K562 (cell line): ENCODE results near the gene TMOD3. TPM values are rescaled to one million over a fixed set of nuclear protein-coding genes. Genes with fewer than 3 reads are reported as not detected.
"Not testable (repeated sequence)": the region's sequence is repeated elsewhere in the genome, so short reads cannot be mapped to it uniquely, and the experiment has no call there.

Experiments used
- ATAC-seq: fragments of 200-7000 bp; cut with Tn5 transposase; 3 replicates; pipeline ENCODE4 v1.9.1; 2020; ENCODE audit warnings: moderate library complexity
- BruUV-seq: library from RNA; stranded (reverse); fragments of 400-500 nt; replicated peaks from 2 replicates; lab custom pipeline; 2021; lab: Mats Ljungman, UMichigan
- CTCF ChIA-PET: fragments of 300-600 bp; formaldehyde crosslinking; extraction: SDS; loops from one replicate; lab custom pipeline; 2021; ENCODE audit warnings: low intra/inter-chr PET ratio; lab: Yijun Ruan, JAX
- POLR2A ChIA-PET: fragments of 300-600, 350-650 bp; sonication (Branson Sonifier 250); formaldehyde crosslinking; extraction: SDS; loops from one replicate; lab custom pipeline; 2021; ENCODE audit warnings: antibody characterized with exemption, inconsistent platforms; lab: Yijun Ruan, JAX
- DNase-seq, 4 experiments: peaks; one replicate each; pipeline versions ENCODE4 v3.0.0 to v3.0.0-alpha.2; 2011 to 2018; ENCODE audit warnings: low spot score in 3 of 4, mixed read lengths in 3 of 4; ENCODE audit errors: extremely low read depth in 1 of 4
- FAIRE-seq: peaks from 2 replicates; lab custom pipeline; 2011; peaks lifted over from hg19 to GRCh38; lab: Jason Lieb, UNC
- H2AFZ ChIP-seq: 2 replicates; pipeline ENCODE4 v1.6.0; 2011; ENCODE audit warnings: low read depth, low read length, control low read depth, inconsistent platforms
- H3K27ac ChIP-seq: fragments of 200-600 bp; 3 replicates; pipeline ENCODE4 v1.8.0; 2011; ENCODE audit warnings: low read depth, mild to moderate bottlenecking, control low read depth, inconsistent platforms, low read length, moderate library complexity, mixed read lengths; ENCODE audit errors: extremely low read depth
- H3K27me3 ChIP-seq, 2 experiments: fragments of 300-600 bp in 1 of 2; 2 replicates in 1 of 2; 3 replicates in 1 of 2; pipeline versions ENCODE4 v1.6.0 to v1.8.0; 2011; ENCODE audit warnings: inconsistent platforms in 2 of 2, low read length in 2 of 2, mild to moderate bottlenecking in 1 of 2, mixed read lengths in 1 of 2, moderate library complexity in 1 of 2; ENCODE audit not compliant: control insufficient read depth in 2 of 2, insufficient read depth in 2 of 2
- H3K36me3 ChIP-seq: fragments of 300-600 bp; 3 replicates; pipeline ENCODE4 v1.8.0; 2011; ENCODE audit warnings: mild to moderate bottlenecking, low read length, inconsistent platforms; ENCODE audit not compliant: control insufficient read depth, insufficient read depth
- H3K4me1 ChIP-seq, 2 experiments: fragments of 200-600 bp in 1 of 2; replicated peaks in 1 of 2; 2 replicates in 1 of 2; 3 replicates in 1 of 2; pipeline versions ENCODE4 v1.5.1 to v1.8.0; 2011; ENCODE audit warnings: inconsistent platforms in 2 of 2, low read length in 2 of 2, mild to moderate bottlenecking in 1 of 2, mixed read lengths in 1 of 2, moderate library complexity in 1 of 2; ENCODE audit not compliant: control insufficient read depth in 2 of 2, insufficient read depth in 2 of 2
- H3K4me2 ChIP-seq: 2 replicates; pipeline ENCODE4 v1.6.1; 2011; ENCODE audit warnings: low read length, control low read depth, inconsistent platforms, mixed read lengths; ENCODE audit not compliant: insufficient read depth
- H3K4me3 ChIP-seq: fragments of 200-600 bp; sonication (generic), shearing (Covaris generic); 2 replicates; pipeline ENCODE4 v1.5.1; 2016; ENCODE audit warnings: control low read depth, inconsistent platforms
- H3K79me2 ChIP-seq: fragments of 200-600 bp; 3 replicates; pipeline ENCODE4 v1.8.0; 2011; ENCODE audit warnings: low read length, inconsistent platforms; ENCODE audit not compliant: control insufficient read depth, insufficient read depth
- H3K9ac ChIP-seq, 2 experiments: 2 replicates each; pipeline versions ENCODE4 v1.6.0 to v1.6.1; 2011; ENCODE audit warnings: low read depth in 2 of 2, low read length in 2 of 2, control low read depth in 1 of 2, inconsistent platforms in 1 of 2, mild to moderate bottlenecking in 1 of 2, mixed read lengths in 1 of 2; ENCODE audit not compliant: insufficient read depth in 1 of 2
- H3K9me1 ChIP-seq: one replicate; pipeline ENCODE4 v1.6.0; 2011; ENCODE audit warnings: inconsistent platforms, mild to moderate bottlenecking, low read length, moderate library complexity; ENCODE audit not compliant: control insufficient read depth, insufficient read depth
- H3K9me3 ChIP-seq: replicated peaks from 2 replicates; pipeline ENCODE4 v1.5.1; 2011; ENCODE audit warnings: low read depth, low read length, inconsistent platforms; ENCODE audit not compliant: control insufficient read depth, insufficient read depth
- H4K20me1 ChIP-seq: replicated peaks from 2 replicates; pipeline ENCODE4 v1.6.1; 2011; ENCODE audit warnings: low read length, inconsistent platforms, mixed read lengths; ENCODE audit not compliant: control insufficient read depth, insufficient read depth
- CBFA2T2 ChIP-seq: fragments of 450-650 bp; conservative IDR thresholded peaks from 2 replicates; pipeline ENCODE4 v1.6.1; 2017; ENCODE audit warnings: mild to moderate bottlenecking
- MAZ ChIP-seq, 2 experiments: fragments of 450-650 bp in 1 of 2; sonication (generic) in 1 of 2; formaldehyde crosslinking; IDR thresholded peaks in 1 of 2; conservative IDR thresholded peaks in 1 of 2; 2 replicates each; pipeline versions ENCODE4 v1.4.0 to v1.5.0; 2020; ENCODE audit warnings: mild to moderate bottlenecking in 1 of 2, missing genetic modification reagents in 1 of 2
- POLR2AphosphoS2 ChIP-seq: IDR thresholded peaks from 2 replicates; pipeline ENCODE4 v1.6.1; 2012; ENCODE audit warnings: low read length, improper control_type of control experiment
- STAG1 ChIP-seq: sonication (generic); formaldehyde crosslinking; IDR thresholded peaks from 2 replicates; pipeline ENCODE4 v1.5.0; 2020; ENCODE audit warnings: missing genetic modification reagents, borderline replicate concordance
- TSHZ1 ChIP-seq: fragments of 250-450 bp; sonication (Bioruptor Pico); IDR thresholded peaks from 2 replicates; pipeline ENCODE4 v1.4.0; 2020; ENCODE audit warnings: mild to moderate bottlenecking, moderate library complexity
- ZNF707 ChIP-seq: fragments of 250-450 bp; sonication (Bioruptor Pico); conservative IDR thresholded peaks from 2 replicates; pipeline ENCODE4 v1.8.0; 2022; ENCODE audit warnings: inconsistent platforms, mild to moderate bottlenecking, moderate library complexity
- WGBS: fragments of 100-300 bp; shearing (Covaris generic); methylation state at CpG from one replicate; pipeline ENCODE4 v1.1.6; 2016; ENCODE audit warnings: low coverage, mixed read lengths; ENCODE audit not compliant: insufficient coverage; ENCODE audit errors: missing lambda C conversion rate; 5-methylcytosine and 5-hydroxymethylcytosine counted together
- in situ Hi-C: fragments of 300-500 bp; cut with MboI; formaldehyde crosslinking; loops from 4 replicates; pipeline ENCODE4 v1.15.0; 2018; ENCODE audit warnings: inconsistent platforms, mixed read lengths
- intact Hi-C: fragments of 100-400 bp; cut with micrococcal nuclease; formaldehyde crosslinking; loops from 2 replicates; pipeline ENCODE4 v1.14.2; 2022
- polyA plus RNA-seq, 8 experiments: library from polyadenylated mRNA; depleted of rRNA in 4 of 8; stranded (reverse) in 5 of 8; unstranded in 3 of 8; fragments of >200 nt; fragmentation: Nextera tagmentation in 2 of 8; fragmentation: Illumina TruSeq in 1 of 8; extraction: Ambion mirVana in 2 of 8; extraction: Trizol in 1 of 8; gene quantifications; 2 replicates each; pipeline versions ENCODE4 v1.2.1 to v1.2.3, GENCODE V29; 2011 to 2014; ENCODE audit warnings: inconsistent platforms in 1 of 8, missing spikeins in 1 of 8
- total RNA-seq, 7 experiments: library from RNA; depleted of rRNA in 6 of 7; stranded (reverse); fragments of >200 nt in 6 of 7; fragmentation: Illumina TruSeq in 2 of 7; extraction: Trizol in 2 of 7; gene quantifications; 2 replicates each; pipeline versions ENCODE4 v1.2.1 to v1.2.3, GENCODE V29; 2011 to 2021; ENCODE audit warnings: low replicate concordance in 1 of 7
- TF ChIP-seq, protein P1 (sequence below): fragments of 450-650 bp; IDR thresholded peaks from 2 replicates; pipeline ENCODE4 v1.6.1; 2016; ENCODE audit warnings: mild to moderate bottlenecking

TMOD3 gene
- total and polyA plus RNA-seq, 9 of the 15 experiments (the other 6 are each of a cell fraction or from before 2014, with no cell fraction given), result 6.8 to 45.0 (median 30.9) TPM

GRCh38 chr15:51782357-51782896, 47.0 kb upstream of the TMOD3 start (continued):
- TF ChIP-seq, protein P1, sequence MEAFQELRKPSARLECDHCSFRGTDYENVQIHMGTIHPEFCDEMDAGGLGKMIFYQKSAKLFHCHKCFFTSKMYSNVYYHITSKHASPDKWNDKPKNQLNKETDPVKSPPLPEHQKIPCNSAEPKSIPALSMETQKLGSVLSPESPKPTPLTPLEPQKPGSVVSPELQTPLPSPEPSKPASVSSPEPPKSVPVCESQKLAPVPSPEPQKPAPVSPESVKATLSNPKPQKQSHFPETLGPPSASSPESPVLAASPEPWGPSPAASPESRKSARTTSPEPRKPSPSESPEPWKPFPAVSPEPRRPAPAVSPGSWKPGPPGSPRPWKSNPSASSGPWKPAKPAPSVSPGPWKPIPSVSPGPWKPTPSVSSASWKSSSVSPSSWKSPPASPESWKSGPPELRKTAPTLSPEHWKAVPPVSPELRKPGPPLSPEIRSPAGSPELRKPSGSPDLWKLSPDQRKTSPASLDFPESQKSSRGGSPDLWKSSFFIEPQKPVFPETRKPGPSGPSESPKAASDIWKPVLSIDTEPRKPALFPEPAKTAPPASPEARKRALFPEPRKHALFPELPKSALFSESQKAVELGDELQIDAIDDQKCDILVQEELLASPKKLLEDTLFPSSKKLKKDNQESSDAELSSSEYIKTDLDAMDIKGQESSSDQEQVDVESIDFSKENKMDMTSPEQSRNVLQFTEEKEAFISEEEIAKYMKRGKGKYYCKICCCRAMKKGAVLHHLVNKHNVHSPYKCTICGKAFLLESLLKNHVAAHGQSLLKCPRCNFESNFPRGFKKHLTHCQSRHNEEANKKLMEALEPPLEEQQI, result 0 out of 2 replicates have a peak, but pooled peaks have one; percentile 36
- TF ChIP-seq STAG1 (CRISPR knock-in tag), result peak; percentile 24; the same call in 1 of the 2 replicates
- no peak for TF ChIP-seq POLR2AphosphoS2

DNA sequence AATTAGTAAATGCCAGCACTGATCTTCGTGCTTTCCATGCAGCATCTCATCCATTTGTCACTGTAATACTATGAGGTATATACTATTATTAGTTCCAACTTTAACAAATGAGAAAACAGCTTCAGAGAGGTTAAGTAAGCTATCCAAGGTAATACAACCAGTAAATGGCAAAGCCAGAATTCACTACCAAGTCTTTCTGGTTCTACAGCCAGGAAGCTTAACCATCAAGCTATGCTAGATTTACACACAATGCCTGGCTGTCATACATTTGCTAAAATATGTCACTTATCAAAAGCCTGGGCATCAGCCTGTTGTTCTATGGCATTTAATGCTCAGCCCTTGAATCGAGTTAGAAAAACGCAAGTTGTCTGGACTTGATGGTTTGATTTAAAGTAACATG, 45.5 kb upstream of the TMOD3 start:
- CTCF ChIA-PET, result no interaction called here
- no peak overlapping the region for H3K9ac ChIP-seq
- H3K9me3 ChIP-seq, result peaks cover 3% of the 10 kb centered on the region; the same call in 1 of the 2 replicates
- FAIRE-seq (no peak), DNase-seq (no peak), ATAC-seq (no peak)
- H3K79me2 ChIP-seq, result no peaks in the 10 kb centered on the region
- no peaks in the 10 kb centered on the region for H3K4me1 ChIP-seq
- no peak overlapping the region for H2AFZ ChIP-seq
- BruUV-seq, result no TSS peak
- H3K36me3 ChIP-seq, result peaks cover 4% of the 10 kb centered on the region; the same call in 1 of the 3 replicates
- 31% methylated on average over 3 of the region's 3 CpGs for WGBS
- intact Hi-C loops (loop anchor here (5.0 to 10.0 kb wide), 2 partner anchors 291 to 443 kb away; no protein-coding TSS in a partner anchor), in situ Hi-C loops (no loop called here)
- H4K20me1 ChIP-seq, result no peaks in the 10 kb centered on the region
- POLR2A ChIA-PET, result interaction anchor here (1.1 kb wide), 1 partner anchor 424 kb away, joined by 5 read pairs; no protein-coding TSS in a partner anchor
- H3K9me1 ChIP-seq, result no peaks in the 10 kb centered on the region
- H3K4me2 ChIP-seq, result no peak overlapping the region
- no peak overlapping the region for H3K27ac ChIP-seq
- TF ChIP-seq MAZ (CRISPR knock-in tag; conservative IDR thresholded peaks at IDR 0.05 in 1 of 2, IDR thresholded peaks at IDR 0.05 in 1 of 2), result no peak
- TF ChIP-seq TSHZ1 (CRISPR knock-in tag), result no peak
- TF ChIP-seq ZNF707 (CRISPR knock-in tag), result no peak
- no peak for TF ChIP-seq CBFA2T2
- no peak overlapping the region for H3K4me3 ChIP-seq
- no peaks in the 10 kb centered on the region for H3K27me3 ChIP-seq

GRCh38 chr15:51787130-51787529, 42.3 kb upstream of the TMOD3 start:
- H3K27ac ChIP-seq, H3K4me1 ChIP-seq, H3K4me3 ChIP-seq, in situ Hi-C loops, H3K79me2 ChIP-seq, H2AFZ ChIP-seq, DNase-seq, H3K9me3 ChIP-seq, ATAC-seq, H3K9ac ChIP-seq, CTCF ChIA-PET, H3K27me3 ChIP-seq, BruUV-seq, FAIRE-seq, H4K20me1 ChIP-seq, H3K4me2 ChIP-seq, H3K36me3 ChIP-seq, H3K9me1 ChIP-seq: not testable (repeated sequence)
- intact Hi-C loops, result loop anchor here (10.0 kb wide), 1 partner anchor 288 kb away; no protein-coding TSS in a partner anchor
- POLR2A ChIA-PET, result interaction anchor here (1.4 kb wide), 1 partner anchor 10 kb away, joined by 3 read pairs; no protein-coding TSS in a partner anchor
- 82% methylated on average over 11 of the region's 11 CpGs for whole genome bisulfite sequencing
